DMS153 (cell line): ENCODE data around the gene BRD7.

Experiments used
- DNase-seq: peaks from one replicate; lab custom pipeline; 2025; lab: John Stamatoyannopoulos, UW

The BRD7 gene

DNA sequence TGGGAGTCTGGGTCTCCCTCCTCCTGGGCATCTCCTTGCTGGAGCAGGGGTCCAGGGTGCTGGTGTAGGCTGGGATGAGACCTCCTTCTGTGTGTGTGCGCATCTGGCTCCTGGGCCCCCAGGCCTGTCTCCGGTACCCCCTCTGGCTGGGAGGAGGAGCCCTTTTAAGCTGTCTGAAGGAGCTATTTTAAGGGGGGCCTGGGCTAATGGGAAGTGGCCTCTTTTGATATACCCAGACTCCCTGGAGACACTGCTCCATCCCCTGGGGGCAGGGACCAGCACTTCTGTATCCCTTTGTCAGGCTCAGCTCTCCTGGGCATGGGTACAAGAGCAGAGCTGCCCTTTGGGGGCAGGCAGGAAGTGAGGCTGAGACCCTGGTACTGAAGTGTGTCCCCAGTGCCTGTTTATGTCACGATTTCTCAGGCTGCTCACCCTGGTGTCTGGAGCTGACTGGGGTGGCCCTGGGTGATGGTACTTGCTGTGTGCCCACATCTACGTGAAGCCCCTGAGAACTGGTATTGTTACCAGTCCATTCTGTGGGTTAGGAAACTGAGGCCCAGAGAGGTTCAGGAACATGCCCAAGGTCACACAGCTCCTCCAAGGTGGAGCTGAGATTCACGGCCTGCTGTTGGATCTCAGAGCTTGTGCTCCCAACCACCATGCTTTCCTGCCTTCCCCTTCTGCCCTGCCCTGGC, 96.0 kb downstream of the BRD7 start:
- DNase-seq = no peak

DNA sequence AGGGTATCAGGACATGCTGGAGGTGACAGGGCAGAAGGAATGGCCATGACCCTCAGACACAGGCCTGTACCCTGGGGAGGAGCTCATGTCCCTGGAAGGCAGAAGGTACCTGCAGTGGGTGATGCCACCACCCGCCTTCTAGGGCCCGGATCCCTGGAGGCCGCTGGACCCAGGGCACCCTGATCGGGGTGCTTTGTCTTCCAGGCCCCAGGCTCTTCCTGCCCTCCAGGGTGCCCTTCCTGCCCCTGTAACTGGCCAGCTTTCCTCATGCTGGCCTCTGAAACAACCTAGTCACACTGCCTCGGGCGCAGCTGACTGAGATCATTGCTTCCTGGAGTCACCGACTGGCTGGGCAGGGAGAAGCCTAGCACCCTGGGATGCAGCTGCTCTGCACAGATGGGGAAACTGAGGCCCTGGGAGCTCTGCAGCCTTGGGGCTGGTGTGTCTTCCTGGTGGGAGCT, 96.6 kb downstream of the BRD7 start:
- DNase-seq = no peak

DNA sequence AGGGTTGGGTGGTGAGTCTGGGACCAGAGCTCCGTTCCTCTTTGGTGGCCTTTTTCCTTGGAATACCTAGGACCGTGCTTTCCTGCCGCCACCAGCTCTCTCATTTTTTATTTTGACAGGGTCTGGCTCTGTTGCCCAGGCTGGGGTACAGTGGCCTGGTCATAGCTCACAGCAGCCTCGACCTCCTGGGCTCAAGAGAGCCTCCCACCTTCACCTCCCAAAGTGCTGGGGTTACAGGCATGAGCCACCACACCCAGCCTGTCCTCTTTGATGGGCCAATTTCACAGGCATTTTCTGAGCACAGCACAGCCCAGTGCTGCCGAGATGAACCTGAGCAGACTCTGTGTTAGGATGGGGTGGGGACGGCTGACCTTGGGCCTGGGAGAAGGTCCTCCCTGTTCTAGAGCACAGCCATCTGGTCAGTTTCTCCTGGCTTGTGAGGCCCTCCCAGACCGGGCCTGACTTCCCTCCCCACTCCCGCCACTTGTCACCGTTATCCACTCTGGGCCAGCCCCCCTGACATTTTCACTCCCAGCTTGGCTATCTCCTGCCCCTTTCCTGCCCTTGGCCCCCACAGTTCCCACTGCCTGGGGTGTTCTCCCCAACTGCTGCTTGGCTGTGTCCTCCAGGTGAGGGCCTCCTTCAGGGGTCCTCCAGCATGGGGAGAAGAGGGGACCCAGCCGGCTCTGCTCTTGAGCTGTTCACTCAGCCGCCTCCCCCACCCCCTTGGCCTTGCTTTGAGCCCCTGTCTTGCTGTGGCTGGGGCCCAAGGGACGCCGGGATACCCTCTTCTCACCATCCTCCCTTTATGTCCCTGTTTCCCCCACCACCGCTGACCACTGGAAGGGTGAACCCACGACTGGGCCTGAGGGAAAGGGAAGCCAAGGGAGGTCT, 97.4 kb downstream of the BRD7 start:
- no peak for DNase-seq

DNA sequence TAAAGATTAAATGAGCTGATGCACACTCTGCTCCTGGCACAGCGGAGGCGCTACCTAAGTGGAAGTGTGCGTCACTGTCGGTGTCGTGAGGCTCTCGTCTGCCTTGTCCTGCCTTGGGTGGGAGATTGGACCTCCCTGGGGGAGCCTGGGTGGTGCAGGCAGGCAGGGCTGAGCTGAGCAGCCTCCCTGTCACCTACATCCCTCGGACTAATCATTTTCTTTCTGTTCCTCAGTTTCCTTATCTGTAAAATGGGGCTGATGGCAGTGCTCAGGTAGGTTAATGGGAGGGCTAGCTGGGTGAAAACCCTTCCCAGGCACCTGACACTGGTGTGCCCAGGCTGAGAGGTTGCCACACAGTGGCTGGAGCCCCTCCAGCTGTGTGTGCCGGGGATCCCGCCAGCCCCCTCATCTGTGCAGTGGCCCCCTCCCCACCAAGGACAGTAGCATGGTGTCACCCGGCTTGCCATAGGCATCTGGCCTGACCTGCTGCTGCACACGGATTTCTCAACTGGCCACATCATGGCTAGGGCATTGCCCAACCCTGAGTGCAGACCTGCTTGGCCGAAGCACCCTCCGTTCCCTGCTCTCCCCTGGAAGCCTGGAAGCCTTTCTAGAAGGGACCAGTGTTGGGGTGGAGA, 98.2 kb downstream of the BRD7 start:
- no peak for DNase-seq

DNA sequence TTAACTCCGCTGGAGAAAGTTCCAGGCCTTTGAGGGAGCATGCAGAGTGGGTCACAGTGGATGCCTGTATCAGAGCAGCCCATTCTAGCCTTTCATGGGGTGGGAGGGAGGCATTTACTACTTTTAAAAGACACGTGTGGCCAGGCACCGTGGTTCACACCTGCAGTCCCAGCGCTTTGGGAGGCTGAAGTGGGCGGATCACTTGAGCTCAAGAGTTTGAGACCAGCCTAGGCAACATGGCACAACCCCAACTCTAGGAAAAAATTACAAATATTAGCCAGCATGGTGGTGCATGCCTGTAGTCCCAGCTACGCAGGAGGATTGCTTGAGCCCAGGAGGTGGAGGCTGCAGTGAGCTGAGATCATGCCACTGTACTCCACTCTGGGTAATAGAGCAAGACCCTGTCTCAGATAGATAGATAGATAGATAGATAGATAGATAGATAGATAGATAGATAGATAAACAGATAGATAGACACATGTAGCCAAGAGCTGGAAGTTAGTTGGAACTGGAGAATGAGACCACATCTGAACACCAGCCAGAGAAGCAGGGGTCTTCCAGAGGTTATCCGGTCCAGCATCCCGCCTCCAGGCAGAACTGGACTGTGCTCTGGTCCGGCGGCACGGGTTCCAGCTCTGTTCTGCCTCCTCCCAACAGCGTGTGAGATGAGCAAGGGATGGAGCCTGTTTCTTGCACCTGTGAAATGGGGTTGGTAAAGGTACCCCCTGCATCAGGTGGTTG, 98.8 kb downstream of the BRD7 start:
- no peak for DNase-seq

DNA sequence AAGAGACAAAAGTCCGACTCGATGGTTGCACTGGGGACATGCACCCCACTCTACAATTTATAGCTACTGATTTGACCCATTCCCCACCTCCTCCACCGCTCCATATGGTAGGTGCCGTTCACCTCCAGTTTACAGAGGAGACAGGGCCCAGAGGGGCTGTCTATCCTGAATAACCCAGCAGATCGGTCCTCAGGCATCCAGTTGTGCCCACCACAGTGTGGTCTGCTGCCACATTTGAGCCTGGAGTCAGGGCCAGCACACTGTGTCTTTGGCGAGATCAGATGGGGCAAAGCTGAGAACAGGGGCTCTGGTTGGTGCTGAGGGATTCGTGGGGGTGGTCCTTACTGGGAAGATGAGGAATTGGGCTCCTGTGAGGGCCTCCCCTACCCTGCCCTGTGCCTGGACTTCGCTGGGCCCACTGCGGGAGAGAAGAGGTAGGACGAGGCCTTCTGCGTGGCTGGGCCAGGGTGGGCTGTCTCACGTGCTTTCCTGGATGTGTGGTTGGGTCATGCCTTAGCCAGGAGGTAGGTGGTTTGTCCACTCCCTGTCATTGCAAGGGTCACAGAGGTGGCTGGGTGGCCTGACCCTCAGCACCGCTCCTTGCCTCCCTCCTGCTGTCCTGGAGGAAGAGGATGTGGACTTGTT, 99.6 kb downstream of the BRD7 start:
- DNase-seq = no peak

DNA sequence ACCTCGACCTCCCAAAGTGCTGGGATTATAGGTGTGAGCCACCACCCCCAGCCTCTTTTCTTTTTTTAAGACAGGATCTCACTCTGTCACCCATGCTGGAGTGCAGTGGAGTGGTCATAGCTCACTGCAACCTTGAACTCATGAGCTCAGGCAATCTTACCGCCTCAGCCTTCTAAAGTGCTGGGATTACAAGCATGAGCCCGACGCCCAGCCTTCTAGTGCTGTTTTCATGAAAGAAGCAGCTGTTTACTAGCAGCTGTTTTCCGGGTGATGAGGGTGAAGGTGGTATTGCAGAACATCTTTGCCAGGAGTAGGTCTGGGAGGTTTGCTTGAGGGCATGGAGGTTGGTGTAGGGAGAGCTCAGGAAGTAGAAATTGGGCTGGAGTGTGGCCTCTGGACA, 100.4 kb downstream of the BRD7 start:
- DNase-seq = no peak

DNA sequence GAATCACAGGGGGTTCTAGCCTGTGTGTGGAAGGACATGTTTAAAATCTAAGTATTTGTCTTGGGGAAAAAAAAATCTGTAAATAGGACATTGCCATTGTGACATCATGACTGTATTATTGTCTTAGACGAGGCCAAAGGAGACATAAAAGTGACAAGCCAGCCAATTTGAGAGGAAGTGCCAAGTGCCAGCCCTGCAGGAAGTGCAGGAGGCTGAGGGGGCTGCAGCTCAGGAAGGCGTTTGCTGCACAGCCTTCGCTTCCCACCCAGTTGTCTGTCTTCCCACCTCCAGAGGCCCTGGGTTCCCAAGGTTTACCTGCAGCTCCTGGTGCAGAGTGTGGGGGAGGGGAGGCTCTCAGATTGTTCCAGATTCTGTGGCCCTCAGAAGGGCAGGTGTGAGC, 101.1 kb downstream of the BRD7 start:
- DNase-seq = no peak

DNA sequence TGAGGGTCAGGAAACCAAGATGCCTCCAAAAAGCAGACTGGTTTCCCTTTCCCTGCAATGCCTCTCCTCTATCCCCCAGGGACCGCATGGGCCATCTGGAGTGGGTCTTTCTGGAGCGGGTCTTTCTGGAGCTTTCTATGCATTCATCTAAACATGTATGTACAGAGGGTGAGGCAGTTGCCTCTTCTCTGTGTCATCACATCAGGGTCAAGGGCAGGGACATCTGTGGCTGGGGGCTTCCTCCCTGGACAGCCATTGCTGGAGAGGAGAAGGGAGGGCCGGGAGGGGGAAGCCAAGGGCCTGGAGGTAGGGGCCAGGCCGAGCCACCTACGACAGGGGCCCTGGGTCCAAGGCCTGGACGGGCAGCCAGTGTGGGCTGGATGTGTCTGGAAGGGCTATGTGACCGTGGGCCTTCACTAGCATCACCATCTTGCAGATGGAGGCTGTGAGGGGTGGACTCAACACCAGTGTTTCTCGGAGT, 101.6 kb downstream of the BRD7 start:
- no peak for DNase-seq

DNA sequence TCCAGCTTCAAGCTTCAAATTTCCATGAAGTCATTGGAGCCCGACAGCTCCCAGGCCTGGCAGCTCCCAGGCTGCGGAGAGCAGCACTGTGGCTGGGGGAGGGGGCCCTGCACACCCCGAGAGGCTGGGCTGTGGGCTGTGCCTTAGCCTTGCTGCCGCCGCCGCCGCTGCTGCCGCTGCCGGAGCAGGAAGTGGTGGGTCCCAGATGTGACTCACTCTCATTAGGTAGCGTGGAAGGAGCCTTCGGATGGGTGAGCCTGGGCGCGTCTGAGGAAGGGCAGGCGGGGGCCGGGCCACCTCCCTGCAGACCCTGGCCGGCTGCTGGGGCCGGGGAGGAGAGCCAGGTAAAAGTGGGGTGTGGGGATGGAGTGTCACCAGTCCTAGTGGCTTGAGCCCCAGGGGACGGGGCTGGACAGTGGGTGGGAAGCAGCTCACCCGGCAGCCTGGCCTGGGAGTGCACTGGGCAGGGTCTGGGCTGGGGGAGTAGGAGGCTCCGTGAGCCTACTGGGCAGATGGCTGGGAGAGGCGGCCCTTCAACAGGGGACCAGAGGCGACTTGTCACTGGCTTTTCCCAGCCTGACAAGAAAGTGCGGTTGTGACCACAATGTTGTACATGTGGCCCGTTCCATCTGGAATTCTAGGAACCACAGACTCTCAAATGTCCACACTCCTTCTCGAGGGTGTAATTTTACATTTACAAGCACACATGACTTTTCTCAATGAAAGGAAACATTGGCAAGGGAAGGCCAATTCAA, 102.3 kb downstream of the BRD7 start, which contains the start of gene ADCY7:
Gene ADCY7, plus strand, starts transcription at position 215 of the 755 bp plus-strand sequence. CDS start 21,629 bp downstream, outside the sequence.
- no peak for DNase-seq
